Adrenal gland (tissue), 5 donors: ENCODE results near the gene AR.

Experiments used
- CTCF ChIP-seq, 6 experiments: fragments of 450-650 bp in 4 of 6; fragments of 200-600 bp in 2 of 6; sonication (generic) in 1 of 6; IDR thresholded peaks; 1 replicate in 5 of 6; 2 replicates in 1 of 6; pipeline versions ENCODE4 v1.5.1 to v1.8.0; 2016 to 2021; ENCODE audit warnings: antibody characterized with exemption in 6 of 6, mild to moderate bottlenecking in 2 of 6, moderate library complexity in 1 of 6
- POLR2A ChIP-seq, 2 donors: fragments of 450-650 bp; IDR thresholded peaks; one replicate each; pipeline ENCODE4 v1.6.1; 2017; ENCODE audit warnings: antibody characterized with exemption in 2 of 2, mild to moderate bottlenecking in 2 of 2, moderate library complexity in 1 of 2
- donor health status: DM: no; HTN: no; CAD: no.

- no peak for TF ChIP-seq CTCF (IDR thresholded peaks at IDR 0.05)
- TF ChIP-seq POLR2A (IDR thresholded peaks at IDR 0.05): no peak
Observed at GRCh38 chrX:67700602-67701001, 156.8 kb downstream of the AR start.
